Limb (tissue), 2 donors: ENCODE results near the gene SUFU.
"Not testable (repeated sequence)": the region's sequence is repeated elsewhere in the genome, so short reads cannot be mapped to it uniquely, and the experiment has no call there.

ENCODE experiments used
- DNase-seq, 2 donors: peaks; one replicate each; pipeline ENCODE4 v3.0.0-alpha.2; 2016; ENCODE audit errors: extremely low spot score in 2 of 2

Gene SUFU

DNA sequence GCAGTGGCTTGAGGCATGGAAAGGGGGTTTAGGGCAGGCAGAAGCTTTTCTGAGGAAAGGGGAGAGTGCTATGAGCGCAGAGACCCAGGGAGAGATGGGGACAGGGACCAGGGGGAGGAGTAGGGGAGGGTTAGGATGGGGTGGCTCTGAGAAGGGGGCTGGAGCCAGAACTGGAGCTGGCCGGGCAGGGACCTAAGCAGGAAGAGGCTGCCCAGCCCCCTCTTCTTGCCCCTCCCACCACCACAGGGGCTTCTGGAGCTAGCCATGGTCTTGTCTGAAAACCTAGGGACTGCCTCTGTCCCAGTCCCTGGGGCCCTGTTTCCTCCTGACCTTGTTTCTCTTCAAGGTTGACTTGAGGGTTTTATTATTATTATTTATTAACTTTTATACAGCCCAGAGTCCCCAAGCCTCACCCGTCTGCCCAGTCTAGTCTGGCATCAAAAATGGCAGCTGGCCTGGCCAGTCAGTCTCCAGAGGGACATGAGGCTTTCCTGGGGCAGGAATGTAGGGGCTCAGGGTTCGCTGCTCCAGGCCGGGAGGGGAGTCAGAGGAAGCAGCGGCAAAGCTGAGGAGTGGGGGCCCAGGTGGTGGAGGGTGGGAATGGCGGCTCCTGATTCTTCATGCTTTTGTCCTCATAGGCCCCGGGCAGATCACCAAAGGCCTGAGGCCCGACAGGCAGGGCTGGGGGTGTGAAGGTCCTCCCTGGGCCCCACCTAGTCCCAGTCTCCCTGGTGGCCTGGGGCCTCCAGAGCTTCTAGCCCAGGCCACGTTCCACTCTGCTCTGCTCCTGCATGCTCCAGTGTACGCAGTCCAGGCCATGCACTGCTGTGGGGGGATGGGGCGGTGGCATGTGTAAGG, 146.3 kb downstream of the SUFU start:
- no peak for DNase-seq

DNA sequence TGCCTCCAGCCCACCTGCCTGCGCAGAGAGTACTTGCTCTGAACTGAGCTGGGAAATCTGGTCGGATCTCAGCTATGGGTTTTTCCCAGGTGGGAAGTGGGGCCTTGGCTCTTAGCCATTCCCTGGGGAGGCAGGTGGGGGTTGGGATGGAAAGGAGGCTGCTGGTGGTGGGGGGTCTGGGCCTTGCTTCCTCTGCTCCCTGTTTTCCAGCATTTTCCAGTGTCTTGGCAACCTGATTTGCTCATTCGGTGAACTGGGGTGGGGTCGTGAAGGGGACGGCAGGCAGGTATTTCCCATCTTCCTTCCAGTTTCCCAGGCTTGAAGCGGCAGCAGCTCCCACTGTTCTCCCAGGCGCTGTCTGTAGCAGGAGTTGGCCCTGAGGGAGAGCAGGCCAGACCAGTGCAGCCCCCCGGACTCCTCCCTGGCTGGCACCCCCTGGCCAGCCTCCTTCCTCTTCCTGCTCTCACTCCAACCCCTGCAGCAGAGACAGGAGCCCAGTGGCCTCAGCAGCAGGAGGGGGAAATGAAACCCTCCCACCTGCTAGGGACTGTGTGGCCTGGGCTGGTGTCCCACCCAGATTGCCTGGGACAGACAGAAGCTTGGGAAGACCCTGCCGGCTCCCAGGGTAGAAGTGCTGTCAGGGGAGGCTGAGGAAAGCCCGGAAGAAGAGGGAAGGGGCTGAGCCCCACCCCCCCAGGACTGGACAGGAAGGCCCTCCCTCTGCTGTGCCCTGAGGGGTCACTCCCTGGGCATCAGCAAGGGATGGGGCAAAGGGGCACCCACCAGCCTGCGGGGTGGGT, 147.1 kb downstream of the SUFU start:
- DNase-seq: no peak

DNA sequence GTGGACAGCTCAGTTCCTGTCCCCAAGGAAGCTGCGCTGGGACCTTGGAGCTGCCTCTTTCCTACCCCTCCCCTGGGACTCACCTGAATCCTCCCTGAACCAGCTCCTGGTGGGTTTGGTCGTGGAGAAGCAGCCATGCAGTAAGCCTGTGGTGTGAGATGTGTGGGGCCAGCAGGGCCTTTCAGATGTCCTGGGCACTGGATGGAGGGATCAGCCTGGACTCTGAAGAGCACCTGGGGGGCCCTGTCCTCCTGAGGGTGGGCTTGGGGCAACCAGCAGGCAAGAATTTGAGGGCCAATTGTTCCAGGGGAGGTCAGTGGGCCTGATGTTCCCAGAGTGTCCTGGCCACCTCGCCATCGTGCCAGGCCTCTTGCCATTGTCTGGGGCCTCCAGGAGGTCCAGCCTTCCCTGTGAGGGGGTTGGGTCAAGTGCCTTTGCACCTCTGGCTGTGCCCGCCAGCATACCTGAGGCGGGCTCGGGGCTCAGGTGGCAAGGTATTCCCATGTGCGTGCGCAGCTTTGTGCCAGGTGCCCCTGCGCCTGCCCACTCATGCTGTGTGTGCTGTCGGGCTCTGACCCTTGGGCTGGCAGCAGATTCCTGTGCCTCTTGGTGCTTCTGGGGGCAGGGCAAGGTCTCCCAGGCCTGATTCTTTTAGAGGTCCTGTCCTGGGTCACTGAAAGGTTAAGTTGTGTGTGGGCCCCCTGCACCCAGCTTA, 147.8 kb downstream of the SUFU start:
- DNase-seq: no peak

DNA sequence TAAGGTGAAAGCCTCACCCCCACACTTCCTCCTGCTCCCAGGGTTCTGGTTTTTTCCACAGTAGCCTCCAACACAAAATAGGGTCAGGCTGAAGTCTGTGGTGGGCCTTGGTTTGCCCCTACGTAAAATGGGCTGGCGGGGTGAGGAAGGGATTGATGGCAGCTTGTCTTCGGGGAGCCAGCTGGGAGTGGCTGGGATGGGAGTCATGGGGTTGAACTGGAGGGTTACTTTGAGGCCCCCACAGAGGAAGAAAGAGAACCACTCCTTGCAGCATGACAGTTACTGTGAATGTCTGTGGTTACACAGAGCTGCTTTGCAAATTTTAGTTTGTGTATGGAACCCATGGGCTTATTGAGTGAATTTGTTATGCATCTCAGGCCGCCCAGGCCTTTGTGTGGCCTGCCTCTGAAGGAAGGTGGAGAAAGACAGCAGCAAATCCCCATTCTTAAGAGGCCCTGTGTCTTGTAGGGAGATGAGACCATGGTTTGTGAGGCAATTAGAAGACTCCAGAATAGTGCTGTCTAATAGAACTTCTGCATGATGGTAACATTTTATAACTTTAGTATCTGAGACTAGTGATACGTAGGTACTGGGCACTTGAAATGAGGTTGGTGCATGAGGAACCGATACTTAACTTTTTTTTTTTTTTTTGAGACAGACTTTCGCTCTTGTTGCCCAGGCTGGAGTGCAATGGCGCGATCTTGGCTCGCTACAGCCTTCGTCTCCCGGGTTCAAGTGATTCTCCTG, 148.6 kb downstream of the SUFU start:
- no peak for DNase-seq

DNA sequence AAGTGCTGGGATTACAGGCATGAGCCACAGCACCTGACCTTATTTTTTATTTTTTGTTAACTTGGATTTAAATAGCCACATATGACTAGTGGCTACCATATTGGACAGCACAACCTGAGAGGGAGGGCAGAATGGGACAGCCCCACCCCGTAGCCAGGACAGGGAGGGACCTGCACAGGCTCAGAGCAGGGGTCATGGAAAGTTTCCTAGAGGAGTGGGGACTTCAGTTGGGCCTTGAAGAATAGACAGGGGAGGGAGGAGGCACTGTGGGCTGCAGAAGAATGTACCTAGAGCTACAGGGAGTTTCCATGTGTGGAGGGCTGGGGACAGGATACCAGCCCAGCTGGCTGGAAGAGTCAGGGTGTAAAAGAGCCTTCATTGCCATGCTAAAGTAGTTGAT, 149.3 kb downstream of the SUFU start:
- no peak for DNase-seq

DNA sequence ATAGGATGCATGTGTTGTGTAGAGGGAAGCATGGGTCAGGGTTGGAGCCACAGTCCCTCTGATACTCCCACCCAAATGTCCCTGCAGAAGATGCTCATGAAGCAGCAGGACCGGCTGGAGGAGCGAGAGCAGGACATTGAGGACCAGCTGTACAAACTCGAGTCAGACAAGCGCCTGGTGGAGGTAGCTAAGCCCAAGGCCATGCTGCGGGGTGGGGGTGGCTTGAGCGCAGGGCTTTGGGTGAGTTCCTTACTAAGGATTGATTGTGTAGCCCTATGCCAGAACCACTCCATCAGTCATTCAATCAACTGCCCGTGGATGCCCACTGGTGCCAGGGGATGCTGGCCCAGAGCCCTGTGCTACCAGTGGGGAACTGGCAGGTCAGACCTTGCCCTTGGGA, 150.8 kb downstream of the SUFU start:
- no peak for DNase-seq

DNA sequence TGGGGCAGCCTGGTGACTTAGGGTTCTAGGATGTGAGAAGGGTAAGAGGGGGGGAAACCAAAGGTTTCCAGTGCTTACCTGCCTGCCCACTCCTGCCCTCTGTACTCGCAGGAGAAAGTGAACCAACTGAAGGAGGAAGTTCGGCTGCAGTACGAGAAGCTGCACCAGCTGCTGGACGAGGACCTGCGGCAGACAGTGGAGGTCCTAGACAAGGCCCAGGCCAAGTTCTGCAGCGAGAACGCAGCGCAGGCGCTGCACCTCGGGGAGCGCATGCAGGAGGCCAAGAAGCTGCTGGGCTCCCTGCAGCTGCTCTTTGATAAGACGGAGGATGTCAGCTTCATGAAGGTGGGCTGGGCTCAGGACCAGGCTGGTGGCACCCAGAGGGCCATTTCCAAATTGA, 151.2 kb downstream of the SUFU start:
- DNase-seq: no peak

DNA sequence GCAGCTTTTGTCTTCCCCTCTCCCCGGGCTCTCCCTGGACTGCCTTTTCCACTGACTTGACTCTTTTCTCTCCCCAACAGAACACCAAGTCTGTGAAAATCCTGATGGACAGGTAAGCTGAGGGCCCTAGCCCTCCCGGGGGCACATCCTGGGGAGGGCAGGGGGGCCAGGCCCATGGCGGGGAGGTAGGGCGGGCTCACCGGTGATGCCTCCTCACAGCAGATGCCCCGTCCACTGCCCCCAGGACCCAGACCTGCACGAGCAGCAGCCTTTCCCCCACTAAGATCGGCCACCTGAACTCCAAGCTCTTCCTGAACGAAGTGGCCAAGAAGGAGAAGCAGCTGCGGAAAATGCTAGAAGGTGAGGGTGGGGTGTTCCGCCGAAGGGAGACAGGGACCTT, 152.3 kb downstream of the SUFU start:
- DNase-seq: no peak

DNA sequence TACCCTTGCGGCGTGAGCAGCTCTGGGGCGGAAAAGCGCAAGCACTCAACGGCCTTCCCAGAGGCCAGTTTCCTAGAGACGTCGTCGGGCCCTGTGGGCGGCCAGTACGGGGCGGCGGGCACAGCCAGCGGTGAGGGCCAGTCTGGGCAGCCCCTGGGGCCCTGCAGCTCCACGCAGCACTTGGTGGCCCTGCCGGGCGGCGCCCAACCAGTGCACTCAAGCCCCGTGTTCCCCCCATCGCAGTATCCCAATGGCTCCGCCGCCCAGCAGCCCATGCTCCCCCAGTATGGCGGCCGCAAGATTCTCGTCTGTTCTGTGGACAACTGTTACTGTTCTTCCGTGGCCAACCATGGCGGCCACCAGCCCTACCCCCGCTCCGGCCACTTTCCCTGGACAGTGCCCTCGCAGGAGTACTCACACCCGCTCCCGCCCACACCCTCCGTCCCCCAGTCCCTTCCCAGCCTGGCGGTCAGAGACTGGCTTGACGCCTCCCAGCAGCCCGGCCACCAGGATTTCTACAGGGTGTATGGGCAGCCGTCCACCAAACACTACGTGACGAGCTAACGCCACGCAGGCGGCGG, 153.1 kb downstream of the SUFU start:
- DNase-seq: peak in 1 of 2 donors; percentile 28

DNA sequence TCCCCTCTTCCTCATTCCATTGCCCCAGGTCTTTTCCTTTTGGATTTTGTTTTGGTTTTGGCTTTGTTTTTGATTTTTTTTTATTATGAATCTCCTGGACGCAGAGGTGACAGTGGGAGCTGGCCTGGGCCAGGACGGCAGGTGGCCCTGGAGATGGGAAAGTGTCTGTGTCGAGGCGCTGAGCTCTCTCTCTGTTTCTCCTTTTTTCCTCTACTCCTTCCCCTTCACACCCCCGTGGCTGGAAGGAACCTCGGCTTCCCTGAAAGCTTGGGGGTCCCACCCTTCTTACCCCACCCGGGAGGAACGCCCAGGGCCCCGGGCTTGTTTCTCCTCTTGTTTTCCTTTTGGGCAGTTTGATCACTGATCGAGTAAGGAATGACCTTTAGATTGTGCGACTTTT, 153.7 kb downstream of the SUFU start:
- no peak for DNase-seq

DNA sequence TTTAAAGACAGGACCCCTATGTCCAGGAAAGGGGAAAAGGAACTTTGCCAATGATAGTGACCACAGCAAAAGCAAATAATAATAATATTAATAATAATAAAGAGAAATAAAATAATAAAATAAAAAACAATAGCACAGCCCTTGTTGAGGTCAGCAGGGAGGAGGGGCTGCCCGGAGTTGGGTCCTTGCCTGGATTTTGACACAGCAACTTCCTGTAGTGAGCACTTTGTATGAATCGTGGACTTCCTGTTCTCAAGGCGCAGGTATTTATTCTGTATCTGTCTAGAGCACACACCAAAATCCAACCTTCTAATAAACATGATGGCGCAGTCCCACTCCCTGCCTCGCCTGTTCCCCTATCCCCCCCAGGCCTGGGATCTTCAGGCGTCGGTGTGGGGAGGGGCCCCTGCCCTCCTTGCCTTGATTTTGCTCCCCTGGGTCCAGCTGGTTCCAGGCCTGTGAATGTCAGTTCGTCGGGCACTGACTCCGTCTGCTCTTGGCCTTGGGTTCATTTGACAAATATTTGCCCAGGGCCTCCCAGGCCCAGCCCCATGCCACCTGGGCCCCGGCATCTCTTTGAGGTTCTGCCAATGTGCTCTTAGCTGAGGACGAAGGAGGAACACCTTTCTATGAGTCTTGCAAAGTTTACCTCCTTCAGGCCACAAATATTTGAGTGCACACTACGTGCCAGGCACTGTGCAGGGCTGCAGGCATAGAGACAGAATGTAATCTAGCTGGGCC, 154.4 kb downstream of the SUFU start:
- no peak for DNase-seq

DNA sequence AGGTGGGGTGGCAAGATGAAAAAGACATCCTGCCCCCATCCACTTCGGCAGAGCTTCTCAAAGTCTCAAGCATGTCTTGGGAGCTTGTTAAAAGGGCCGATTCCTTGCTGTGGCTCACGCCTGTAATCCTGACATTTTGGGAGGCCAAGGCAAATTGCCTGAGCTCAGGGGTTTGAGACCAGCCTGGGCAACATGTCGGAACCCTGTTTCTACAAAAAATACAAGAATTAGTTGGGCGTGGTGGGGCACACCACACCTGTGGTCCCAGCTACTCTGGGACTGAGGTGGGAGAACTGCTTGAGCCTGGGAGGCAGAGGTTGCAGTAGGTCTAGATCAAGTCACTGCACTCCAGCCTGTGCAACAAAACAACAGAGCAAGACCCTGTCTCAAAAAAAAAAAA, 155.0 kb downstream of the SUFU start:
- DNase-seq: no peak

DNA sequence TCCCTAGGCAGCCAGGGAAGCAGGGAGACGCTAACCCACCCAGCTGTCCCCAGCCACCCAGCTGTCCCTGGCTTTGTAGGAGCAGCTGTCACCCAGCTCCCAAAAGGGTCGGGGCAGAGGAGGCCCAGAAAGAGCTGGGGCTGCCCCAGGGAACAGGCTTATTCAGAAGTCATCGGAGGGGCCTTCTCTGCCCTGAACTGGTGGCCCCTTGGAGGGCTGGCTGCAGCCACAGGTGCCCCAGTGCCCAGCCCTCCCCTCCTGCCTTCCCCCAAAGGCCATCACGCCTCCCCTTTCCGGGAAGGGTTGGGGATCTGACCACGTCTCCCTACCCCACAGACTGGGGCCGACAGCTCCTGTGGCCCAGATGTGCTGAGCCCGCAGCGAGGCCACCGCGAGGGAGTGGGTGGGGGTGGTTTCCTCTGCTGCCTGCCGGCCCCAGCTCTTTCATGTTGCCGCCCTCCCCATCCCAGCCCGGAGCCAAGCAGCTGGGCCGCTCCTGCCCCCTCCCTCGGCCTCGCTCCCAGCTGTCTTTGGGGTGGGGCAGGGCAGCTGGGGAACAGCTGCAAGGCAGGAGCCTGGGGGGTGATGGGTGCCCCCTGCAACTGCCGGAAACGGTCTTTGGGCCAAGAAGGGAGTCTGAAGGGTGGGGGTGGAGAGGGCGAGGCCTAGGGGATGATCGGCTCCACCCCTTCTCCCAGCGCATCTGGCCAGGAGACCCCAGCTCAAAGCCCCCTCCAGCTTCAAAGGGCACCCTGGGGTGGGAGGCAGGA, 157.3 kb downstream of the SUFU start:
- peak; percentile 83 to 84 for DNase-seq

DNA sequence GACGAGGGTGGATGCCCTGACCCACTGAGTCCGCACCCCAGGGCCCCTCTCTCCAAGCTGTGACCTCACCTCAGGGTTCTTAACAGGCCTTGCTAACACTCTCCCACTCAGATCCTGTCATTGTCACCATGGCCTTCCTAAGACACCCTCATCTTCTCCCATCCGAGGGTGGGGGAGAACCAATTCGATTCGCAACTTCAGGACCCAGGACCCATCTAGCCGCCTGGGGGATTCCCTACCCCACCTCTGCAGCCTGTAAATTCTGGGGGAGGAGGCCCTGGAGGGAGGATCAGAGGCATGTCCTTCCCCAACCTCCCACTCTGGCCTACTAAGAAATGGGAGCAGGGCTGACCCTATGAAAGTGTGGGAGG, 157.9 kb downstream of the SUFU start:
- DNase-seq: no peak

DNA sequence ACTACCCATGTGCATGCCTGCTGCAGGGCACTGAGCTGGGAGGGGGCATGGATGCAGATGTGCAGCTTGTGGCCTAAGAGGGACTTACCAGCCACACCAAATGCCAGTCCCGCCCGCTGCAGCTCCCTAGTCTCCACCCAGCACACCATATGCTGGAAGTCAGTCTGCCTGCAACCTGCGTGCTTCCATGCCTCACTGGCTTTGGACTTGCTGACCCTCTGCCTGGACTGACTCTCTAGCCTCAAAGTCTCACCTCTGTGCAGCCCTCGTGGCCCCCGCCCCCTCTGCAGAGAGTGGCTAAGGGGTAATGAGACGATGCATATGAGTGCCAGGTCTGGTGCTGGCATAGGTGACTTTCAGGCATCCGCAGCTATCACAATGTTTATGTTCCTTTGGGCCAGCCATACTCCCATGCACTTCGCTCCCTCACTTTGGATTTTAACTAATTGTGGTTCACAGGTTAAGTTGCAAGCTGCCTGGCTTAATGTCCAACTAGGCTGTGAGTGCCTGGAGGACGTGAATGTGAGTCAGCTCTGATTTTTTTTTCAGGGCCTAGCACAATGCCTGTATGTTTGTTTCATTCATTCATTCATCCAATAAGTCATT, 162.2 kb downstream of the SUFU start:
- no peak for DNase-seq

DNA sequence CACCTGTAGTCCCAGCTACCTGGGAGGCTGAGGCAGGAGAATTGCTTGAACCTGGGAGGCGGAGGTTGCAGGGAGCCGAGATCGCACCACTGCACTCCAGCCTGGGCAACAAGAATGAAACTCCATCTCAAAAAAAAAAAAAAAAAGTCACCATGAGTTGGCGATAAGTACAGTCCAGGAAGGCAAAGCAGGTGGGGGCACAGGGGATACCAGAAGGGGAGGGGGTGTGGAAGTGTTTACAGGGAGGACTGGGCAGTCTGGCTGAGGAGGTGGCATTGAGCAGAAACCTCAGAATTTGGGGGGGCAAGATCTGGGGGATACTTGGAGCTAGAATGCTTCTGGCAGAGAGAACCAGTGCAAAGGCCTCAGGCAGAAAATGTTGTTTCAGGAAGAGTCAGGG, 163.6 kb downstream of the SUFU start:
- not testable (repeated sequence) for DNase-seq

DNA sequence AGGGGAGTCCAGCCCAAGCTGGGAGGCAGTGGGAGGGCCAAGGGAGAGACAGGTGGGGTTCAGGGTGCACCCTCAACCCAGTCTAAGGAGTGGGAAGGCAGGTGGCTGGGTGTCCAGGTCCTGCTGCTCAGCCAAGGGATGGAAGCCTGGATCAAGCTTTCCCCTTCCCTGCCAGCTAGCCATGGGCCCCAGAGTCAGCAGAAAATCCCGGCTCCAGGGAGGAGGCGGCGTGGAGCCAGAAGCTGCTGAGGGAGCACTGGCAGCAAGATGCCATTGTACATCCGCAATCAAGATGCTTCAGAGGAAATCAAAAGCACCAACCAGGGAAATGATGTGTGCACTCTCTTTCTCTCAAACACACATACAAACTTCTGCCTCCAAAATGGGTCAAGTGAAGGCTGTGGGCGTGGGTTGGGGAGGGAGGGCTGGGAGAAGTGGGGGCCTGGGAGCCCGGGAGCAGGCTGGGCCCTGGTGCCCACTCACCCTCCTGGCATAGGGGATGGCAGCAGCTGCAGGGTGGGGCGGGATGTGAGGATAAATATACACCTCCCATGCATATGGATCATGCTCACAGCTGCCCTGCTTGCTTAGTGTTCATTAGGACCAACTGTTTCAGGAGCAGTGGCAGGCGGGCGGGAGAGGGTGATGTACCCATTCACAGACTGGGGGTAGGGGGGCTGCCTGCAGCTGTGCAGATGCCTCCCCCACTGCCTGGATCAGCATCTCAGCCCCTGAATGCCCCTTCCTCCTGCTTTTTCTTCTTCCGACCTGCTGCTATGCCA, 164.7 kb downstream of the SUFU start:
- peak in 1 of 2 donors; percentile 37 for DNase-seq
